HG03469 (cell line): Measurements from ENCODE around the gene ANO6.

Experiments used
- ATAC-seq: cut with Tn5 transposase; IDR thresholded peaks from one replicate; pipeline ENCODE4 v1.9.1; 2021; ENCODE audit warnings: mild to moderate bottlenecking, moderate library complexity, moderate number of reproducible peaks; ENCODE audit not compliant: unreplicated experiment

The ANO6 gene

DNA sequence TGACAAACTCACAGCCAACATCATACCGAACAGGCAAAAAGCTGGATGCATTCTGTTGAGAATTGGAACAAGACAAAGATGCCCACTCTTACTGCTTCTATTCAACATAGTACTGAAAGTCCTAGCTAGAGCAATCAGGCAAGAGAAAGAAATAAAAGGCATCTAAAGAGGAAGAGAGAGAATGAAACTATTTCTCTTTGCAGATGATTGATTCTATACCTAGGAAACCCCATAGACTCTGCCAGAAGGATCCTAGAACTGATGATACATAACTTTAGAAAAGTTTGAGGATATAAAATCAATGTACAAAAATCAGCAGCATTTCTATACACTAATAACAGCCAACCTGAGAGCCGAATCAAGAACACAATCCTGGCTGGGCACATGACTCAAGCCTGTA lies 6.1 kb upstream of the ANO6 start:
- no peak for ATAC-seq

DNA sequence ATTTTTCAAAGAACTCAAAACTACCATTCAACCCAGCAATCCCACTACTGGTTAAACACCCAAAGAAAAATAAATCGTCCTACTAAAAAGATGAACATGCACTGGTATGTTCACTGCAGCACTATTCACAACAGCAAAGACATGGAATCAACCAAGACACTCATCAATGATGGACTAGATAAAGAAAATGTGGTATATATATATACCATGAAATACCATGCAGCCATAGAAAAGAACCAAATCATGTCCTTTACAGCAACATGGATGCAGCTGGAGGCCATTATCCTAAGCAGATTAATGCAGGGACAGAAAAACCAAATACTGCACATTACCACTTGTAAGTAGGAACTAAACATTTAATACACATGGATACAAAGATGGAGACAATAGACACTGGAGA lies 3.8 kb upstream of the ANO6 start:
- no peak for ATAC-seq

DNA sequence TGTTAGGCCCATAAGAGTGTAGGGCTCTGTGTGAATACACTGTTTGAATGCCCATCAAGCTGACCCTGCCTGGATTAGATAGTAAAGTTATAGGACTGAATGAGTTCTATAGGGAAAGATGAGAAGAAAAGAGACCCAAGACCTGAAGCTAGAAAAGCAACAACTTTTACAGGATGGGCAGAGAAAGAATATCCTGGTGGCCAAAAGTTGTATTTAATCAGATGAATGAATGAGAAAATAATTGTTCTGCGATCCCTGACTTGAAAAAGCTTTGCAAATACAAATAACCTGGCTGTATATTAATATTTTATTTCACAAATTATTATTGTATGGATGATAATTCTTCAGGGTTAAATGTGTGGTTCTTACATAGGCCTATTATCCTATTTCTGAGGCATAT lies 2.8 kb upstream of the ANO6 start:
- no peak for ATAC-seq

DNA sequence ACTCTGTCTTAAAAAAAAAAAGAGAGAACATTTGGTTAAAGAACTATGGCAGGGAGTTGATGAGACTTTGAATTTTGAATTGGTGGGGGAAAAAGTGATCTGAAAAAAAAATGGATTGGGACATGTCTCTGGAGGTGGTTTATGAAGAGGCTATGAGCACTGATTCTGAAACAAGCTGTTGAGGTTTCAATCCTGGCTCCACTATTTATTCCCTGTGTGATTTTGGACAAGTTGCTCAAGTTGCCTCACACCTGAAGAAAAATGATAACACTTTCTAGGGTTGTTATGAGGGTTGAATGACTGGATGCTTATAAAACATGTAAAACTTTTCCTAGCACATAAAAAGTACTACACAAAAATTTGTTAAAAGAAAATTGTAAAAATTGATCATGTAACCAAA lies 1.8 kb upstream of the ANO6 start:
- ATAC-seq, result no peak

DNA sequence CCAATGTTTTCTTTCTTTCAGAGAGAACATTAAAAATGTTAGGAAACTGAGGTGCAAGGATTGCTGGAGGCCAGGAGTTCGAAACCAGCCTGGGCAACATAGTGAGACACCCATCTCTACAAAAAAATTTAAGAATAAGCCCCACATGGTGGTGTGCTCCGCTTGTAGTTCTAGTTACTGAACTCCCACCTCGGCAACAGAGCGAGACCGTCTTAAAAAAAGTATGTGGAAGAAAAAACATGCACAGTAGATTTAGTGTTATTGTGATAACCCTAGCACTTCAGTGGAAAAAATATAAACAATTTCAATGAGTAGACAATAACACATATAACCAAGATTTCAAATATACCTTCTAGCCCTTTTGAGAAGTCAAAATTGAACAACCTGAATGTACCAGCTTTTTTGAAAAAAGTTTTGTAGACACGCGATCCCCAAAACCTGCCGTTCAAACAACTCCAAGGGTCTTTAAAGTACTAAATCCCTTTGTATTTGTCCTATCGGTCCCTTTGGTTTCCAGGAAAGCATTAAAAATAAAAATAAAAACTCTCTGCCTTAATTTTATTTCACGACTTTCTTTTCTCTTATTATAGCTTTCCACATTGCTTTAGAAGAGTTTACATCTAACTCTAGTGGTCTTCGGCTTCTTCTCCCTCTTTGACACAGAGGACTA lies 1.0 kb upstream of the ANO6 start:
- no peak for ATAC-seq

DNA sequence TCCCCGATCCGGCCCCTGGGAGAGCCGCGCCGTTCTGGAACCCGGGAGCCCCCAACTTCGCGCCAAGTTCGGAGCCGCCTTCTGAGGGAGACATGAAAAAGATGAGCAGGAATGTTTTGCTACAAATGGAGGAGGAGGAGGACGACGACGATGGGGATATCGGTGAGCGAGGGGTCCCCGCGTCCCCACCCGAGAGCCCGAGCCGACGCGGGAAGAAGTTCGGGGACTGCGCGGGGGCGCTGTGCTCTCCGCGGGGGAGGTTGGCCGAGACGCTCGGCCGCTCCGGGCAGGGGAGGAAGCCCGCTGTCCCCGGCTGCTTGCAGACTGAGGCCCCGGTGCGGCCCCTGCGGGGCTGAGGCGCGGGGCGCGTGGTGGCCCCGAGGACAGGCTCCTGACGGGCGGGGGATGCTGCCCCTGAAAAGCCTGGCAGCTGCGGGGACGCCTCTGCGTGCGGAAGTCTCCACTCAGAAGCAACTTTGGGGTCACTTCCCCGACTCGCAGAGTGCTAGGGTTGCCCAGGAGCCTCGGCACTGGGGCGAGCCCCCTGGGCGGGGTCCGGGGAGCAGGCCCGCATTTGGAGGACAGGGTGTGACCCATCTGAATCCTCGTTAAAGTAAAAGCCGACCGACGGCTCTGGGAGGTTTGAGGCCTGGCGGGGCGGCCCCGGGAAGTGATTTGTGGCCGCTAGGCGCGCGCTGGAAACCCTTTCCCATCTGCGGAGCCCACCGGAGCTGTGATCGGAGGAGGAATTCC lies 511 bp downstream of the ANO6 start:
- ATAC-seq, result peak; percentile 23

DNA sequence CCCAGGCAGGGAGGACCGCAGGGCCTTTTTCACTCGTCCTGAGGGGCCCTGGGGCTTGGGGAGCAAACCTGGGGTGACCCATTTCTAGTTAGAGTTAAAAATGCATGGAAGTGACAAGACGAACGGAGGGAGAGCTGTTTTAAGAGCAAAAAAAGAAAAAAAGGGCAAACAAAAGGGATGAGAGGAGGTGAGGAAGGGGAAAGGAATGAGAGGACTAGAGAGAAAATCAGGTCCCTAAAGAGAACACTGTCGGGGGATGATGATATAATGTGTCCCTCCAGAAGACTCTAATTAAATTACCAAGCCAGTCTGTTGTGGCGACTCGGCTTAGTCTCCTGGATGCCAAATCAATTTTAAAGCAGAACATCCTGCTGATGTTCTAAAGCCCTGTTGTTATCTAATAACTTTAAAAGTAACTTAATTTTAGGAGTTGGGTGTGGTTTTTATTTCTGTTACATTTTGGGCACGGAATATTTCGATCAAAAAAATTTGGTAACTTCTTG lies 1.1 kb downstream of the ANO6 start:
- no peak for ATAC-seq

DNA sequence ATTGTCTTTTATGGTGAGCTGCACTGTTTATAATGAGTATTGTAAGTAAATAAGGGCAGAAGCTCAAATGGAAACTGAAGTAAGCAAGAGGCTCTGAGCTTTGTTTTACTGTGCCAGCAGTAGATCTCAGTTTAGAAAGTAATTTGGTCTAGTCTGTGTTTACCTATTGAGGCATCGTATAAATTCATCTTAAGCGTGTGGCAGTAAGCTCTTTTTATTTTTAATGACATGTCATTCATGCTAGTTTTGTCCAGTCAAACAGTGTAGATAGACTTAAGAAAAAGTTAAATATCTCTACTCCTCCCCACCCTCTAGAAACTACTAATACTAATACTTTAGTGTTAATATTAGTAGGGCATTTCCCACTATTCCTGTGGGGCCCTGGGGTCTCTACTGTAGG lies 2.0 kb downstream of the ANO6 start:
- no peak for ATAC-seq

DNA sequence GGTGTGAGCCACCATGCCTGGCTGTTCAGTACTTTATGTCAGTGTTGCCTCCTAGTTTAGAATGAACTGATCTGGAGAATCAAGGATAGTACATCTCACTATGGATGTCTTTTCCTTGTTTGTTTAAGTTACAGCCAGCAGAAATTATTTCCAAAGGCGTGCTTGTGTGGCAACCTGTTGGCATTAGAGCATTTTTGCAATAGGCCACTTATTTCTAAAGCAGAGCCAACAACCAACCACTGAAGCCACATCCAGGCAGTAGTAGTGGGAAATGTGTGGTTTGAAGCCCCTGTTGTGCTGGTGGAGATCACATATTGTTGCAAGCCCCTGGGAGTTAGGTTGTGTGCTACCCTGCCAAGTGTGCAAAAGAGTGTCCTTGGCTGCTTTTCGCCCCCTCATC lies 3.7 kb downstream of the ANO6 start:
- no peak for ATAC-seq

DNA sequence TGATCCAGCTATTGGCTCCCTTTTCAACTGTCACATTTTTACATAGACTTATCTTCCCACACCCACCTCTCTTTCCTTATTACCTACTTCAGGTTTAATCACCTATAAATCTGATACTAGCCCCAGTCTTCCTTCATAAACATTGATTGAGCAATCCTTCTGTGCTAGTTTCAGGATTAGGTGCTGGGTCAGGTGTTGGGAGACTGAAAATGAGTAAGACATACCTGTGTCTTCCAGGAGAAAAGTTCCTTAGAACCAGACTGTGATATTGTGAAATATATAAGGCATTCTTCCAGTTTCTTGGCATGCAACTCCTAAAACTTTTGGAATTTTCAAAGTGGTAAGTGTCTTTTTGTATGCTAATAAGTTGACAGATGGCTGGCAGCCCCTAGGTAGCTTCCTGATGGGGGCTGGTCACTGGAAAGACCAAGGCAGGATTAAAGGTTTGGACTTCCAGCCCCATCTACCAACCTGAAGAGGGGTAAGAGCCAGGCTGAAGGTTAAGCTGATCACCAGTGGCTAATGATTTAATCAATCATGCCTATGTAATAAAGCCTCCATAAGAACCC lies 4.6 kb downstream of the ANO6 start:
- ATAC-seq, result no peak

DNA sequence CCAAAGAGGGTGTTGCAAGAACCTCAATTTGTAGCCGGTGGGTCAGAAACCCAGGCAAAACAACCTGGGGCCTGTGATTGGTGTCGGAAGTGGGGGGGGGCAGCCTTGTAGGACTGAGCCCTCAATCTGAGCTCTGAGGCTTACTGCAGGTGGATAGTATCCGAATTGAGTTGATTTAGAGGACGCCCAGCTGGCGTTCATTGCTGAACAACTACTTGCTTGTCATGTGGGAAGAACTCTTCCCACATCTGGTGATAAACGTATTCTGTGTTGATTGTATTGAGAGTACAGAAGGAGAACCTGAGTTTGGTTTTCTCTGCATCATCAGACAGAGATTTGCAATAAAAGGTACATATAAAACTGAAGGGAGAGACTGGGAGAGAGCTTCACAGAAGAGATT lies 5.1 kb downstream of the ANO6 start:
- no peak for ATAC-seq

DNA sequence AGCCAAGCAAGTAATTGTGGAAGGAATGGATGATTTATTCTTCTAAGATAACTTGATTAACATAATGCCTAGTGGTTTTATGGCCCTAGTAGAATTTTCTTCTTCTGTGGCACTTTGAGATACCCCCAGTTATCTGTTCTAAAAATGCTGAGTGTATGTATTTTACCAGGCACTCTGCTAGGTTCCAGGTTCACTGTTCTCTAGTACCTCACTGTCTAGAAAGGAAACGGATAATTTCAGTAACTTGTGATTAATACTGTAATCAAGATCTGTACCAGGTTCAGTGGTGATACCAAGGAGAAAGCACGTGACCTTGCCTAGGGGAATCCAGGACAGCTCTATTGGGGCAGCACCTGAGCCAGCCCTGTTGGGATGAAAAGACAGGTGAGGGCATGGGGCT lies 8.0 kb downstream of the ANO6 start:
- ATAC-seq, result no peak

DNA sequence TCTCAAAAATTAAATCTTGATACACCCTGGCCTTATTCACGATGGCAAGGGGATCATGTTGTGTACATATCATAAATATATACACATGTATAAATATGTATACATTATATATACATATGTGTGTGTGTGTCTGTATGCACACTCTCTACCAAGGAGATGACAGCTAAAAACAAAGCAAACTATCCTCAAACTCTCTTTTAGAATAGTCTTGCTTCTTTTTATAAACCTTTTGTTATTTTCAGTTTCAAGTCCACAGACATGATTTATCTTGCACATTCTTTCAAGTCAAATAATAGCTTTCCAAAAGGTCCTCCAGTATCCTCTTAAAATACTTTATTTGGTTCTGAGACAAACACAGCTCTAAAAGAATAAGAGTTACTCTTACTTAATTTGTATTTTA lies 8.4 kb downstream of the ANO6 start:
- no peak for ATAC-seq

DNA sequence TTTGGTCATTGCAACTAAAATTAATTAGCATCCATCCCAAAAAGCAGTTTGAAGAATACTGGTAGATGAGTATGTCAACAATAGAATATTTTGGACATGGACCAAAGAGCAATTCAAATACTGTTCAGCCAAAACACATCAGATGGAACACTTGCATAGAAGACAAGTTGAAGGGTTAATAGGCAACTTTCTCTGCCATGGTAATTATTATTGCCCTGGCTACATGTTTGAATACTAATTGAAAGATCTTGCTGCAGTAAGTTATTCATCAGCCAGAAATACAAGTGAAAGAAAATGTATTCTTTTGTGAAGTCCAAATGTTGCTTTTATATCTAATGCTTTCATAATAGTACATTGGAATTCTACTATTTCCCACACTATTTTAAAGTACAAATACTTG lies 10.1 kb downstream of the ANO6 start:
- ATAC-seq, result no peak

DNA sequence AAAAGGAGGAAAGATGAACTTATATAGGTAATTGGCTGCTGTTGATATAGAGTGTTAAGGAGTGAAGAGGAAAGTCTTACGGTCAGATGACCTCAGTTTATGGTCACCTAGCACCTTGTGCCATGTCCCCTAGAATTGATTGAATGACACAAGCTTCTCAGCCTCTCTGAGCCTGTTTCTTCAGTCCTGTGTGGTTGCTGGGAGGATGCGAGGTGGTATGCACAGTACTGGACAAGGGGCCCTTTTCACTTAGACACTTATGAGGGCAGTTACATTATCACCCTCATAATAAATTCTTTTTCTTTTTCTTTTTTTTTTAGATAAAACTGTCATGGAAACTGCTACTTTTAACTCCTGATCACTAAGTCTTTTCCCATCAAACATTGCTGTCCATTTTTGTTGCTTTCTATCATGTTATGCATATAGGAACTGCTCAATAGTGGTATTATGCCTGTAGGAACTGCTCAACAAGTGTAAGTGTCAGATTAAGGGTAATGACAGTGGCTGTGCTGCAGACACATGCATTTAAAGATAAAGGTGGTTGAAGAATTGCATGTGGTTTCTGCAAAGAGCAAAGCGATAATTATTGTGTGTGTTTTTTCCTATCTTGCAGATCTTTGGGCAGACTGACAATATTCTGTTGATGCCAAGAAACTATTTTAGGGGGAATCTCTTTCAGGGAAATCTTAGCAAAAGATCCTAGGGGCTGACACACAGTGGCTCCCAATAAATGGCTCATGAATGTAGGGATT lies 11.6 kb downstream of the ANO6 start:
- ATAC-seq, result no peak

DNA sequence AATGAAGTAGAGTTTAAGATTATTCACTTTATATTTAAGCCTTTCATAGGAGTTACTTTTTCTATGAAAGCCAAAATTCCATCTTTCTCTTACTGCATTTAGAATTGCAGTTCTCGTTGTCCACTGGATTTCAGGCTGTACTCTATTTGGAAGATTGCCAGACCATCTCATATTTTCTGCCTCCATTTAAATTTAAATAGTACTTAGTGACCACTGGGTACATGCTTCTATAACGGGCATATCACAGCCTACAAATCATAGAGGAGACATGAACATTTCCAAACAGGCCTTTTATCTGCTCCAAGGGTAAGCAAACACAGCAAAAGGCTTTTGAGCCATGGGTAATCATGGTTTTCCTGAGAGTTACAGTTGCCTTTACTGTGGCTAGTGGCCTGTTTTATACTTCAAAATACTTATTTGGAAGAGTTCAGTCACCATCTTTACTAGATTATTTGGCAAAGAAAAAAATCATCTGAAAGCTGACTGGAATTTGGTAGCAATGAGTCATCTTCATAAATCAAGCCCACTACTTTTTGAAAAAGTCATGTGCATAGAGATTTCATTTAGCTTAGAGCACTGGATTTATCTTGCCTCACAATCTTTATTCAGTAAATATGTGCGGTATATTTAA lies 15.7 kb downstream of the ANO6 start:
- no peak for ATAC-seq

DNA sequence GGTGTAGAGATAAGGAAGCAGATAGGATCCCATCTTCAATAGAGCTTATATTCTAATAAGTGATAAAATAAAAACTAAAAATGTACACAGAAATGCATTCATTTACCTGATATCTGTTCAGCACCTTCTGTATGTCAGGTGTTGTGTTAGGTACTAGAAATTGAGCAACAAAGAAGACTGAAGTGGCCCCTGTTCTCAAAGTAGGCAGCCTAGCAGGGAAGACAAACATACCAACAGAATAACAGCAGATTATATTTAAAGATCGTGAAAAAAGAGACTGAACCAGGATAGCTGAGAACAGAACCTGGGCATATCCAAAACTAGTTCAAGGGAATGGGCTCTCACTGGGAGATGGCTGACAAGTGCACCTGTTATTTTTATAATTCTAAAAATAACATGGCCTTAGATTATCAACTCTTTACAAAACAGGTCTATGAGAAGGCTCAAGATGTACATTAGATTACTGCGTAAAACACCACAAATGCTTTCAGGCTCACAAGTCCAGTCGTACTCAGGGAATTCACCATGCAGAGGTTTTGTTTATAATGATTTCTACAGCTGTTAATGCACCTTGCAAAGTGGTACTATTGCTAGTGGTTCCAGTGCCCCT lies 16.4 kb downstream of the ANO6 start:
- no peak for ATAC-seq

DNA sequence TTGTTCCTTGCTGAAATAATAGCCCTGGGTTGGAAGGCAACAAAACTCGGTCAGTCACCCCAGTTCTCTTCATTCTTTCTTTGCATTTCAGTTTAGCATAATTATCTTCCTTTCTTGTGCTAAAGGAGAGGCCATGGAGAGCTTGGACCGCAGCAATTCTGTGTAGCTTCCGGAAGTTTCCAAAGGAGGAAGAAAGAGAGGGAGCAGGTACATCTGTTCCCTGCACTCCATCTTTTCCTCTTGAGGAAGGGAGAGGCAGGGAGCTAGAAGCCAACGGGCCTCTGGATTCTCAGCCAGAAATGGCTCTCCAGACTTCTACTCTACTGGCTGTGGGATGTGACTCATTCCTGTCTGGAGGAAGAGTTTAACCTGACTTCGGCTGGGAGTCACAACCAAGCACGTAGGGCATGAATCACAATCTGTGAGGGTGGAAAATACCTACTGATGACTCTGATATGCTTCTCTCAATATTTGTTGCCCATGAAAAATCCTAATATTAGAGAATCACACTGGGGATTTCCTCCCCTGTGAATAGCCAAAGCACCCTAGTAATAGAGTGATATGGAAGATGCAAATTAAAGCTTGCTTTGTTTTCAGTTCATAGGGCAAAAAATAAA lies 17.0 kb downstream of the ANO6 start:
- no peak for ATAC-seq

DNA sequence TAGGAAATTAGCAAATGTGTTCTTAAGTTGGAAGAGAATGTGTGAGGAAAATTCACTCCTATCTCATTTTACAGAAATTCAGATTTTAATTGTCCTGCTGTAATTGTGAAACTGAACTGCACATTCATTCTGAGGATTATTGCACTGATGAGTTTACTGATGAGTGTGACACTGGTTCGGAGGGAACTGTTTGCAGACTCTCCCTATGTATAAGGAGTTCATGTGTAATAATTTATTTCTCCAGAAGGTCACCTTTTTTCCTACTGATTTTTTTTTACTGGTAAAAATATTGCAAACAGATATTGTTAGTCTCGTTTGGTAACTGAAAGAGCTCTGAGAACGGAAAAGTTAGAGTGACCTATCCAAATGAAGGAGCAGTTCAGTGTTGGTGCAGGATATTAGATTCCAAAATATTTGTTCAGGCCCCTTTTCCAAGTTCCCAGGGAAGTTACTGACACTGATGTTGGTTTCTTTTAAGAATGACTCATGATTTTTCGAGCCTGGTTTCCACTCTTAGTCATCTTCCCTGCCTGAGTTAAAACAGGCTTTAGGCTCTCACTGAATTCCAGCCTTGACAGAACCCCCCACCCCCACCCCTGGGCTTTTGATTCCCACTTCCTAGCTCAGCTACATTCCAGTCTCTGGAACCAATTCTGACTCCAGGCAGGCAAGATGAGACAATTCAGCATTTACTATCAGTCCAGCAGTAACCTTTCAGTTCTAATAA lies 18.4 kb downstream of the ANO6 start:
- no peak for ATAC-seq
